PC-9 (cell line): Measurements from ENCODE around the gene ZWILCH. TPM values are rescaled to one million over a fixed set of nuclear protein-coding genes. Genes with fewer than 3 reads are reported as not detected.

Experiments
- BruUV-seq: library from RNA; stranded (reverse); fragments of 400-500 nt; replicated peaks from 2 replicates; lab custom pipeline; 2021; lab: Mats Ljungman, UMichigan
- CTCF ChIA-PET: fragments of 300-600 bp; sonication (Branson Sonifier 250); formaldehyde crosslinking; loops from one replicate; lab custom pipeline; 2022; ENCODE audit warnings: antibody characterized with exemption; lab: Charles Lee
- POLR2A ChIA-PET: fragments of 300-600 bp; sonication (Branson Sonifier 250); formaldehyde crosslinking; loops from one replicate; lab custom pipeline; 2022; ENCODE audit warnings: antibody characterized with exemption; ENCODE audit not compliant: unreplicated experiment; lab: Charles Lee
- DNase-seq, 2 experiments: peaks; one replicate each; pipeline versions ENCODE4 v3.0.0 to v3.0.0-alpha.2; 2015 to 2022; ENCODE audit warnings: mixed read lengths in 1 of 2
- H2AFZ ChIP-seq: fragments of 200-600 bp; sonication (generic); 2 replicates; pipeline ENCODE4 v1.8.1; 2017; ENCODE audit warnings: antibody characterized with exemption
- H3F3A ChIP-seq: fragments of 200-600 bp; sonication (generic); 2 replicates; pipeline ENCODE4 v1.8.1; 2017; ENCODE audit warnings: antibody characterized with exemption, mild to moderate bottlenecking, low read depth; ENCODE audit not compliant: insufficient read depth
- H3K27ac ChIP-seq: fragments of 200-600 bp; sonication (generic); 2 replicates; pipeline ENCODE4 v1.6.1; 2016; ENCODE audit warnings: mixed run types
- H3K27me3 ChIP-seq: fragments of 200-600 bp; sonication (generic); 2 replicates; pipeline ENCODE4 v1.6.1; 2016; ENCODE audit warnings: low read depth, mixed run types; ENCODE audit not compliant: insufficient read depth
- H3K36me3 ChIP-seq: fragments of 200-600 bp; sonication (generic); 2 replicates; pipeline ENCODE4 v1.6.1; 2016; ENCODE audit warnings: low read depth, mixed run types
- H3K4me1 ChIP-seq: fragments of 200-600 bp; sonication (generic); replicated peaks from 2 replicates; pipeline ENCODE4 v1.6.1; 2016; ENCODE audit warnings: mixed run types; ENCODE audit not compliant: insufficient read depth
- H3K4me2 ChIP-seq: fragments of 200-600 bp; sonication (generic); 2 replicates; pipeline ENCODE4 v1.6.1; 2017; ENCODE audit warnings: mixed run types
- H3K4me3 ChIP-seq: fragments of 200-600 bp; sonication (generic); 2 replicates; pipeline ENCODE4 v1.6.1; 2016; ENCODE audit warnings: mixed run types
- H3K79me2 ChIP-seq: fragments of 200-600 bp; sonication (generic); 2 replicates; pipeline ENCODE4 v1.6.1; 2017; ENCODE audit warnings: low read depth, mixed run types
- H3K9me2 ChIP-seq: fragments of 200-600 bp; sonication (generic); 2 replicates; pipeline ENCODE4 v1.8.1; 2017; ENCODE audit warnings: mild to moderate bottlenecking; ENCODE audit not compliant: insufficient read depth
- H3K9me3 ChIP-seq: fragments of 200-600 bp; sonication (generic); 2 replicates; pipeline ENCODE4 v1.8.1; 2016; ENCODE audit warnings: low read depth; ENCODE audit not compliant: insufficient read depth
- H4K20me1 ChIP-seq: fragments of 200-600 bp; sonication (generic); 2 replicates; pipeline ENCODE4 v1.8.1; 2017; ENCODE audit not compliant: insufficient read depth
- CTCF ChIP-seq: fragments of 200-600 bp; sonication (generic); conservative IDR thresholded peaks from 2 replicates; pipeline ENCODE4 v1.6.1; 2017; ENCODE audit warnings: mixed run types, antibody characterized with exemption, mild to moderate bottlenecking, moderate library complexity
- EZH2 ChIP-seq: fragments of 200-600 bp; sonication (generic); IDR thresholded peaks from 2 replicates; pipeline ENCODE4 v1.8.0; 2017; ENCODE audit warnings: antibody characterized with exemption, low read depth
- intact Hi-C: fragments of 100-400 bp; cut with micrococcal nuclease; formaldehyde crosslinking; loops from one replicate; pipeline ENCODE4 v1.10.0; 2022; ENCODE audit not compliant: unreplicated experiment
- total RNA-seq: library from RNA; stranded (reverse); gene quantifications from 2 replicates; pipeline ENCODE4 v1.2.3, GENCODE V29; 2021

The ZWILCH gene
- total RNA-seq, 1 experiment from 2014 or later = 26.3 TPM

DNA sequence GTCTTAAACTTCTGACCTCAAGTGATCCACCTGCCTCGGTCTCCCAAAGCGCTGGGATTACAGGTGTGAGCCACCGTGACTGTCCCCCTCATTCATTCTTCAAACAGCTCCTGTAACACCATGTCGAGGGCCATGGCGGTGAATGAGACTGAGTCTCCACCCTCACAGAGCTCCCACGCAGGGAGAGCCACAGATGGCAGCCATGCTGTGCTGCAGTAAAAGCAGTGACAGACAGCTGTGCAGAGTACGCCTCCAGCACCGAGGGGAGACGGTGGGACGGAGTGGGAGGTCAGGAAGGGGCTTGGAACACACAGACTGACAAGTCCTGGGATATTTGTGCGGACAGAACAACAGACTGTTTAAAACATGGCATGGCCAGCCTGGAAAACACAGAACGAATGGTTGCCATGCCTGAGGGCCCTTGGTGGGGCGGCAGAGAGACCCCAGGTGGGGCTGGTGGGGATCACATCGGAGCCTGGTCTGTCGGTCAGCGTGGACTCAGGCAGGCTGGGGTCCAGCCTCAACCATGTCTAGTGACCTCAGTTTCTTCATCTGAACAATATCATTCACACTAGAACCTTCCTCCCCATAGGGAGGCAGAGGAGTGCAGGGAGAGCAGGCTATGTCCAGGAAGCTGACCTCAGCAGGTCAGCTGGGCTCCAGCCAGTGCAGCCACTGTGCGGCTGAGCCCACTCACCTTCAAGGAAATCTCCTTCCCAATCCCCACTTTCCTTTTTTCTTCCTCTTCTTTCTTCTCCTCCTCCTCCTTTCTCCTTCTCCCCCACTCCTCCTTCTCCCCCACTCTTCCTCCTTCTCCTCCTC, 81.2 kb downstream of the ZWILCH start:
- H3K9me2 ChIP-seq = no peaks in the 10 kb centered on the region
- no peaks in the 10 kb centered on the region for H3K27me3 ChIP-seq
- ChIA-PET CTCF (no interaction called here), POLR2A (interaction anchor here (0.6 kb wide), 1 partner anchor 947 kb away, joined by 3 read pairs; no protein-coding TSS in a partner anchor)
- no peaks in the 10 kb centered on the region for H3K4me1 ChIP-seq
- no TSS peak for BruUV-seq
- TF ChIP-seq CTCF (no peak), EZH2 (no peak)
- no peak overlapping the region for H3K27ac ChIP-seq
- no peak overlapping the region for H3K4me3 ChIP-seq
- H3K4me2 ChIP-seq = no peak overlapping the region
- H3K79me2 ChIP-seq = no peaks in the 10 kb centered on the region
- no peaks in the 10 kb centered on the region for H4K20me1 ChIP-seq
- intact Hi-C loops = no loop called here
- no peak for DNase-seq
- H3K36me3 ChIP-seq = no peaks in the 10 kb centered on the region
- no peak overlapping the region for H2AFZ ChIP-seq
- no peaks in the 10 kb centered on the region for H3K9me3 ChIP-seq
- no peaks in the 10 kb centered on the region for H3F3A ChIP-seq

- POLR2A ChIA-PET = interaction anchor here (0.6 kb wide), 1 partner anchor 948 kb away, joined by 3 read pairs; no protein-coding TSS in a partner anchor
- Histone ChIP-seq H3F3A (no peaks in the 10 kb centered on the region), H3K9me3 (no peaks in the 10 kb centered on the region), H3K27ac (no peak overlapping the region), H4K20me1 (no peaks in the 10 kb centered on the region), H3K27me3 (no peaks in the 10 kb centered on the region), H3K4me3 (no peak overlapping the region), H3K4me1 (no peaks in the 10 kb centered on the region), H3K4me2 (no peak overlapping the region), H3K9me2 (no peaks in the 10 kb centered on the region), H3K79me2 (no peaks in the 10 kb centered on the region), H2AFZ (no peak overlapping the region), H3K36me3 (no peaks in the 10 kb centered on the region)
- TF ChIP-seq CTCF (no peak), EZH2 (no peak)
- intact Hi-C loops = no loop called here
- no TSS peak for BruUV-seq
- DNase-seq = no peak
- CTCF ChIA-PET = no interaction called here
These were observed 81.9 kb downstream of the ZWILCH start for GRCh38 chr15:66587020-66587419.

DNA sequence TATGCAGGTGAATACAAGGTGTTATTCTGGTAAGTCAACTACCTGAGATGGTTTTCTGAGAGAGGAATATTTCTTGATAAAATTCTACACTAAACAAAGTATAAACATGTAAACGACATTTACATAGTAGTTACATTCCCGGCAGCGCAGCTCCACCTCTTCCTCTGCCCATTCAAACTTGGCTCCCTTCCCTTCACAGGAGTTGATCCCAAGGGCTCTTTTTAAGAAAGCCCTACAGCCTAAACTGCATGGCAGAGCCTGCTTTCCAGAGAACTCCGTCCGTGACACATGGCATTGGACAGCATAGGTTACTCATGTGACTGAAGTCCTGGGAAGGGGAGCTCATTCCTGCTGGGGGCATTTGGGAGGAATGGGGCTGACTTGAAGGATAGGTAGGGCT, 82.6 kb downstream of the ZWILCH start:
- POLR2A ChIA-PET = no interaction called here
- Histone ChIP-seq H3K9me2 (no peaks in the 10 kb centered on the region), H3K79me2 (no peaks in the 10 kb centered on the region), H3K27me3 (no peaks in the 10 kb centered on the region), H3K36me3 (no peaks in the 10 kb centered on the region), H3K9me3 (no peaks in the 10 kb centered on the region), H3K4me1 (no peaks in the 10 kb centered on the region), H4K20me1 (no peaks in the 10 kb centered on the region), H2AFZ (no peak overlapping the region), H3K27ac (no peak overlapping the region), H3K4me3 (no peak overlapping the region), H3K4me2 (no peak overlapping the region), H3F3A (no peaks in the 10 kb centered on the region)
- intact Hi-C loops = no loop called here
- TF ChIP-seq CTCF = no peak
- no peak for TF ChIP-seq EZH2
- CTCF ChIA-PET = no interaction called here
- DNase-seq = no peak
- no TSS peak for BruUV-seq
